ENCODE data around the gene GSTA3. TPM values are rescaled to one million over a fixed set of nuclear protein-coding genes. Genes with fewer than 3 reads are reported as not detected.
"Not testable (repeated sequence)": the region's sequence is repeated elsewhere in the genome, so short reads cannot be mapped to it uniquely, and the experiment has no call there.

Gene GSTA3
- total RNA-seq, 1 donor from 2014 or later = not detected

- H3K4me1 Mint-ChIP-seq (ENCODE audit: unreplicated experiment) = peaks cover 3% of the 10 kb centered on the region
- H3K36me3 Mint-ChIP-seq (ENCODE audit: low read depth, unreplicated experiment) = no peaks in the 10 kb centered on the region
- H3K27me3 Mint-ChIP-seq (ENCODE audit: unreplicated experiment) = no peaks in the 10 kb centered on the region
- DNase-seq (ENCODE audit: low spot score) = no peak
- TF ChIP-seq, protein P1, sequence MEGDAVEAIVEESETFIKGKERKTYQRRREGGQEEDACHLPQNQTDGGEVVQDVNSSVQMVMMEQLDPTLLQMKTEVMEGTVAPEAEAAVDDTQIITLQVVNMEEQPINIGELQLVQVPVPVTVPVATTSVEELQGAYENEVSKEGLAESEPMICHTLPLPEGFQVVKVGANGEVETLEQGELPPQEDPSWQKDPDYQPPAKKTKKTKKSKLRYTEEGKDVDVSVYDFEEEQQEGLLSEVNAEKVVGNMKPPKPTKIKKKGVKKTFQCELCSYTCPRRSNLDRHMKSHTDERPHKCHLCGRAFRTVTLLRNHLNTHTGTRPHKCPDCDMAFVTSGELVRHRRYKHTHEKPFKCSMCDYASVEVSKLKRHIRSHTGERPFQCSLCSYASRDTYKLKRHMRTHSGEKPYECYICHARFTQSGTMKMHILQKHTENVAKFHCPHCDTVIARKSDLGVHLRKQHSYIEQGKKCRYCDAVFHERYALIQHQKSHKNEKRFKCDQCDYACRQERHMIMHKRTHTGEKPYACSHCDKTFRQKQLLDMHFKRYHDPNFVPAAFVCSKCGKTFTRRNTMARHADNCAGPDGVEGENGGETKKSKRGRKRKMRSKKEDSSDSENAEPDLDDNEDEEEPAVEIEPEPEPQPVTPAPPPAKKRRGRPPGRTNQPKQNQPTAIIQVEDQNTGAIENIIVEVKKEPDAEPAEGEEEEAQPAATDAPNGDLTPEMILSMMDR (IDR thresholded peaks at IDR 0.05; ENCODE audit: unreplicated experiment) = no peak
- no peaks in the 10 kb centered on the region for H3K9me3 Mint-ChIP-seq (ENCODE audit: unreplicated experiment)
- no peak overlapping the region for H3K4me3 Mint-ChIP-seq (ENCODE audit: unreplicated experiment)
- no peak overlapping the region for H3K27ac Mint-ChIP-seq (ENCODE audit: unreplicated experiment)
Observed at GRCh38 chr6:52910091-52910490, 593 bp upstream of the GSTA3 start.

GRCh38 chr6:52909131-52909530, 367 bp downstream of the GSTA3 start:
- Mint-ChIP-seq H3K4me1 (ENCODE audit: unreplicated experiment) (peaks cover 3% of the 10 kb centered on the region), H3K4me3 (ENCODE audit: unreplicated experiment) (no peak overlapping the region), H3K9me3 (ENCODE audit: unreplicated experiment) (no peaks in the 10 kb centered on the region), H3K27ac (ENCODE audit: unreplicated experiment) (no peak overlapping the region), H3K36me3 (ENCODE audit: low read depth, unreplicated experiment) (no peaks in the 10 kb centered on the region), H3K27me3 (ENCODE audit: unreplicated experiment) (no peaks in the 10 kb centered on the region)
- TF ChIP-seq, protein P1 (IDR thresholded peaks at IDR 0.05; ENCODE audit: unreplicated experiment) = no peak
- DNase-seq (ENCODE audit: low spot score) = no peak

DNA sequence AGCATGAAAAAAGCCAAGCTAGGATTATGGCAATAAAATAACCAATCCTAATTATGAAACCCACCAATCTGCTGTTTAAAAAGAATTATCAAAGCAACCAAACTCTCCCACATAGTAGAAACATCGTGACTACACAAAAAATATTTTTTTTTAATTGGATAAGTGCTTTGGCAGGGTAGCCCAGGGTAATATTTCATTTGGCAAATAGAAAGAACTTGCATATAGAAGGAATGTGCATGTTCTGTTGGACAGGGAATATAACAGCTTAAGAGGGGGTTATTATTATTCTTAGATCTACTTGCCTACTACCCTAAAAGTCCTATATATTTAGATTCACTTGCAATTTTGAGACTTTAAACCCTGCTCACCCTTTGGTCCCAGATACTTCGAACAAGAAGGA, 972 bp downstream of the GSTA3 start:
- Mint-ChIP-seq H3K9me3 (ENCODE audit: unreplicated experiment) (no peaks in the 10 kb centered on the region), H3K27ac (ENCODE audit: unreplicated experiment) (no peak overlapping the region), H3K4me1 (ENCODE audit: unreplicated experiment) (peaks cover 3% of the 10 kb centered on the region), H3K27me3 (ENCODE audit: unreplicated experiment) (no peaks in the 10 kb centered on the region), H3K4me3 (ENCODE audit: unreplicated experiment) (no peak overlapping the region), H3K36me3 (ENCODE audit: low read depth, unreplicated experiment) (no peaks in the 10 kb centered on the region)
- no peak for DNase-seq (ENCODE audit: low spot score)
- TF ChIP-seq, protein P1 (IDR thresholded peaks at IDR 0.05; ENCODE audit: unreplicated experiment) = no peak

DNA sequence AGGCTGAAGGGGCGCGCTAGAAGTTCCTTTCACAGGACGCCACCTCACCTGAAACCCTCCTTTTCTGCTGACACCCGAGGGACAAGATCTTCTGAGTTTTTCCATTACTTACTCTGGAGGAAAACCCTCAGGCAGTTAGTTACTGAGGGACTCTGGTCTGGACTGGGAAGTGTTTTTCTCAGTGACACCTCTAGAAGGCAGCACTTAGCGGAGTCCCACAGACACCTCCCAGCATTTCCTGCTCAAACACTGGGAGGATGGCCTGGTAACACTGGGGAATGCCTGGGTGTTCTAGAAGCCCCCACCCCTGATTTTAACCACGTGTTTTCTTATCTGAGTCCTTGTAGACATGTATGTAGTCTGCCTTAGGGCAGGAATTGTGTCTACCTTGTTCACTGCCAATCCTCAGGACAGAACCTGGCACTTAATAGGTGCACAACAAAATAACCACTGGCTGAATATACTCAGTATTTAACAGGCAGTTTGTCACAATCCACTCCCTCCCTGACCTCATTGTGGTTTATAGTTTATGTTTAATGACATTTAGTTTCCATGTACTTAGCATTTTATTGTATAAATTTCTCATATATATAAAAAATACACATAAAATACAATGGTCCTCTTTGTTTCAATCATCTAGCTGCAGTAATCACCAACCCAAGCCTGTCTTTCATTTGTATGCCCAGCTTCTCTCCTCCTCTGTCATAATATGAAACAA, 4.8 kb downstream of the GSTA3 start:
- Mint-ChIP-seq H3K27me3 (ENCODE audit: unreplicated experiment) (no peaks in the 10 kb centered on the region), H3K4me1 (ENCODE audit: unreplicated experiment) (no peaks in the 10 kb centered on the region), H3K27ac (ENCODE audit: unreplicated experiment) (no peak overlapping the region), H3K36me3 (ENCODE audit: low read depth, unreplicated experiment) (no peaks in the 10 kb centered on the region), H3K4me3 (ENCODE audit: unreplicated experiment) (no peak overlapping the region), H3K9me3 (ENCODE audit: unreplicated experiment) (no peaks in the 10 kb centered on the region)
- TF ChIP-seq, protein P1 (IDR thresholded peaks at IDR 0.05; ENCODE audit: unreplicated experiment) = no peak
- DNase-seq (ENCODE audit: low spot score) = no peak

DNA sequence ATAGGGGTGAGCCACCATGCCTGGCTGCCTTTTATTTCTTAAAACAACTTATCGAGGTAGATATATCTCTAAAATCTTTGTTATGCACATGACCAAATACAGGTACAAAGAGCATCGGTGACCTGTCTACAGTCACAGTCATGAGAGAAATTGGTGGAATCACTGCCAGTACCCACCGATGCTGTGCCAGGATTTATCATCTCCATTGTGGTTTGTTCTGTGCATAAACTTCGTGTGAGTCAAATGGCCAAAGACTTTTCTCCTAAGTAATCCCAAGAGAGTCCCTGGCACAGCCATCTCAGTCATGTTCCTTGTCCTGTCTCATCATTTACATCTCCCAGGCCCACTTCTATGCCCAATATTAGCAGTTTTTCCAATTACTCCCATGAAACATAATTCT, 9.0 kb downstream of the GSTA3 start:
- Mint-ChIP-seq H3K27ac (ENCODE audit: unreplicated experiment) (no peak overlapping the region), H3K4me3 (ENCODE audit: unreplicated experiment) (no peak overlapping the region), H3K36me3 (ENCODE audit: low read depth, unreplicated experiment) (peaks cover 4% of the 10 kb centered on the region), H3K4me1 (ENCODE audit: unreplicated experiment) (no peaks in the 10 kb centered on the region), H3K27me3 (ENCODE audit: unreplicated experiment) (no peaks in the 10 kb centered on the region), H3K9me3 (ENCODE audit: unreplicated experiment) (no peaks in the 10 kb centered on the region)
- TF ChIP-seq, protein P1 (IDR thresholded peaks at IDR 0.05; ENCODE audit: unreplicated experiment) = no peak
- no peak for DNase-seq (ENCODE audit: low spot score)

GRCh38 chr6:52895790-52896189, 13.7 kb downstream of the GSTA3 start:
- not testable (repeated sequence) for DNase-seq (ENCODE audit: low spot score); H3K4me1 Mint-ChIP-seq (ENCODE audit: unreplicated experiment); H3K27me3 Mint-ChIP-seq (ENCODE audit: unreplicated experiment); H3K27ac Mint-ChIP-seq (ENCODE audit: unreplicated experiment); H3K9me3 Mint-ChIP-seq (ENCODE audit: unreplicated experiment); H3K4me3 Mint-ChIP-seq (ENCODE audit: unreplicated experiment); H3K36me3 Mint-ChIP-seq (ENCODE audit: low read depth, unreplicated experiment)

Data from endothelial cell (in vitro differentiated cells).